GM21529 (cell line): ENCODE results near the gene SEMA3B.
"Not testable (repeated sequence)": the region's sequence is repeated elsewhere in the genome, so short reads cannot be mapped to it uniquely, and the experiment has no call there.

Source experiments
- ATAC-seq: cut with Tn5 transposase; IDR thresholded peaks from one replicate; pipeline ENCODE4 v1.9.1; 2021; ENCODE audit not compliant: unreplicated experiment

SEMA3B gene

DNA sequence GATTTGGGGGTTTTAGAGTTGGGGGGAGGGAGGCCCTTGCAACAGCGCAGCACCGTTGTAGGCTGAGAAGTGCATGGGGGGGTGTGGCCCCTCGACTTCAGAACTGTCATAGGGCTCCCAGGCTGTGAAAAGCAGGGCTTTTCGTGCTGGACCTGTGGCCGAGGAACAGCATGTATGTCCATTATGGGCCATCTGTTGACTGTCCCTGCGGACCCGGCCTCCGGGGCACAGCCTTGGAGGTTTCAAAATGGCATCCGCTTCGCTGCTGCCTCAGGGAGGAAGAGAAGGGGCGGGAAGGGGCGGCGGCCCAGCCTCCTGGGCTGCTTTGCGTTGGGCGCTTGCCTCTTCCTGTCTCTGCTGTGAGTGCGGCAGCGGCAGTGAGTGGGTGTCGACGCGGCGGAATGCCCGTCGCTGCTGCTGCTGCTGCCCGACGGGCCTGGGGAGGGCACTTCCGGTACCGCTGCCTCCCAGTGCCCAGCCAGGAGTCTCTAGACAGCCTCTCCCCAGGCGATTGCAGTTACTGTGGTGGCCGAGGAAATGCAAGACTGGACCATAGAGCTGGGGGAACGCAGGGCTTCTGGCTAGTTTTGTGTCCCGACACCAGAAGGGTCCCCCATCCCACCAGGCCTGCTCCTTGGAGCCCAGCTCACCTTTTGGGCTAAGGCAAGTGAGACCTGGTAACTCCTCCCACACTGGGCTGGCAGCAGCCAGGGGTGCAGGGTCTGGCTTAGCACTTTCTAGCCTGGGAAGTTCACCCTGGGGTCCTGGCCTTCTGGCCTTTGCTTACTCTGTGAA lies 31.0 kb upstream of the SEMA3B start:
- ATAC-seq, result peak; percentile 39

DNA sequence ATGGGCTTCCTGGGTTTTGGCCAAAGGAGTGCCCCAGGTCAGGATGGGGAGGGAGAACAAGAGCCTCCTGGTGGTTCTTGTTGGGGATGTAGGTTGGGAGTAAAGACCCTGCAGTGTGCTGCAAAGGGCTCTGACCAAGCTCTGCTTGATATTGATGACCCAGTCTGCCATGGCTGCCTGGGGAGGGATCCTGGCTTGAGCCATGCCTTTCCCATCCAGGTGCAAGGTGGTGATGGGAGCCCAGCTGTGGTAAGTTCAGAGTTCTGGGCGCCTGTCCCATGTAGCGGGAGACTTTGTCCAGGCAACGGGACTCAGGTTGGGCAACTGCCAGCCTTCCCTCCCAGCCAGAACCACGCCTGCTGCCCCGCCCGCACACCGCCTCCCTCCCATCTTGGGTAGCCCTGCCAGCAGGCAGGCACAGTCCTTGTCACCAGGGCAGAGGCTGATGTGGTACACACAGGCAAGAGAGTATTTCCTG lies 30.4 kb upstream of the SEMA3B start:
- no peak for ATAC-seq

DNA sequence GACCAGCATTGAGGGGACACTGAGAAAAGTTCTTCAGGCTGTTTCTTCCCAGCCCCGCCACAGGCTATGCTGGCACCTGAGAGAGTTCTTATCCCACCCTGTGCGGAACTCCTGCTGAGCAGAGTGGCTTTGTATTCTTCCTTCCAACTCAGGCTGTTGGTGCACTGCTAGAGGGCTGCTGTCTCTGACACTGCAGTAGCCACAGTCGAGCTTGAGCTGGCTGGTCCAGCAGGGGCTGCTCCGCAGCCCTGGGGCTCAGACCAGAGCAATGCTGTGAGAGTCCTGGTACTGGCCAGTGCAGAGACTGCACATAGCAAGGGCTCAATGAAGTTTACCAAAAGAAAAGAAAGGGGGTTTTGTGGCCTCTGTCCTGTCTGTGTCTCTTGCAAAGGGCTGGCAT lies 29.3 kb upstream of the SEMA3B start:
- ATAC-seq, result no peak

DNA sequence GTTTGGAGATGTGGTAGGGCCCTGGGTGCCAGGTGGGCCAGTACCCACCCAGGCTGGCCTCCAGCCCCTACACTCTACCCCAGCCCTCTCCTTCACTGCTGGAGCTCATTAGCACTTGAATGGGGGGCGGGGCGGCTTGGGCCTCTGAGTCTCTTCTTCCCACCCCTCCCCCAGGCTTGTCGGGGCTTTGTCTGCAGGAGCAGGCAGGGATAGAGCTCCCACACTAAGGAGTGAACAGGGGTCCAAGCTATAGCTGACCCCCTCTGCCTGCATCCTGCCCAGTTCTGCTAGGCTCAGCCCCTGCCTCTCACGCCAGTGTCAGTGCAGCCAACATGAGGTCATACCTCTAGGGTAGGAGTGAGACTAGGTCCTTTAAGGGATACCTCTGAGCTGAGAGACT lies 27.8 kb upstream of the SEMA3B start:
- ATAC-seq, result no peak

DNA sequence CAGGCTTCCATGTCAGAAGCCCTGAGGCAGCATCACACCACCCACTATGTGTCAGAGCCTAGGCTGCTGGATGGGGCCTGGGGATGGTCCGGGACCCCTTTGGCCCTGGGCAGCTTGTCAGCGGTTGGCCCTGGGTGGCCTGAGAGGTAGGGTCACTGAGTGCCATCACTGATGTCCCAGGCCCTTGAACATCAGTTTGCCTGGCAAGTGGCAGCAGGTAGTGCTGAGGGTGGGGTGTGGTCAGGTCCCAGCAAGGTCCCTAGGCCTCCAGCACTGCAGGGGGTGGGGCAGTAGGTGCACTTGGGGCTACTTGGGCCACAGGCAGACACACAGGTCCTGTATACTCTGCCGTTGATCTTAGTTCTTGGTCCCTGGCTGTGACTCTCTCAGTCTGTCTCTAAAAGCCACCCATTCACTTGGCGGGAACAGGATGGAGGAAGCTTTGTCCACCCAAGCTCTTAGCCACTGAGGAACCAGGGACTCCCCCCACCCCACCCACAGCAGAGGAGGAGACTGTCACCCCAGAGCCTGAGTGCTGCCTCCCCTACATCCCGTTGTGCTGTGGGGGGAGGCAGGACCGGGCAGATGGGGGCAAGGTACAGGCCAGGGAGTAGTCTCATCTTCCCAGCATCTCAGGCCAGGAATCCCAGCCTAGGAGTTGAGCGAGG lies 27.1 kb upstream of the SEMA3B start:
- no peak for ATAC-seq

DNA sequence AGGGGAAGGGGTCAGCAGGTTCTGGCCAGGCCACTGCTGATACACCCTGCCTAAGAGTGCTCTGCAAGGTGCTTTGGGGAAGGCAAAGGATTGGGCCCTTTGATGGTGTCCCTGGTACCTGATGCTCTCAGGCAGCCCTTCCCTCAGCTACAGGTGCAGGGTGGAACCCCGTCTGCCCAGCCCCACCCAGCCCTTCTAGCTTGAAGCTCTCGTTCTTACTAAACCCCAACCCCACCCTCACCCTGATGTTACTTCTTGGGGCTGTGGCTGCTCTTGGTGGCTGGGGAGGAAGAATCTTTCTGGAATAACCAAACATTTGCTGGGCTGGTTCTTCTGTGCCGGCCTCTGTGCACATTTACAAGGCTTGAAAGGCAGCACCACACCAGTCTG lies 26.6 kb upstream of the SEMA3B start:
- no peak for ATAC-seq

DNA sequence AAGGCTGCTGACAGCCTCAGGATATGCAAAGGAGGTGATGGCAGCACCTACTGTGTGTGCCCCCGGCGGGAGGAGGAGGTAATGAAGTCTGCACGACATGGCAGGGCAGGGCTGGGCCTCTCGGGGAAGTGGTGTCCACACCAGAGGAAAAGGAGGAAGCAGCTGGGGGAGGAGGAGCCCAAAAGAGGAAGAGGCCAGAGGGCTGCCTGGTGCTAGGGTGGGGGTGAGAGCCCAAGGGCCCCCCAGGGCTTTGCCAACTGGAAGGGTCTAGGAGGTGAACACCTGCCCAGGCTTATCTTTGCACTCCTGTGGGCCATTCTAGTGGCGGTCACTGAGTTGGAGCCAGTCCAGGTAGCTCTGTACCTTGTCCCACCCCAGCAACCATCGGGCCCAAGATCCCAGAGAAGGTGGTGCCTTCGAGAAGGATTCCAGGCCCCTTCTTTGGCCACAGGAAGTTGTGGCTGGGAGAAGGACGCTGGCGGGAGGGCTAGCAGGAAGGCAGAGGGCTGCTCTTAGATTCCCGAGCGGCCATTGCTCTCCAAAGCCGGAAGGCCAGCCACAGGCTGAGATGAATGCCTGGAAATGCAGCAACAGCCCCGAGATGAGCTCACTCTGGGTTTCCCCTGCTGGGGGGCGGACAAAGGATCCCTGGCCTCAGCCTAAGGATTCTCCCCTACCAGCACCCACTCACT lies 25.9 kb upstream of the SEMA3B start:
- ATAC-seq, result no peak

DNA sequence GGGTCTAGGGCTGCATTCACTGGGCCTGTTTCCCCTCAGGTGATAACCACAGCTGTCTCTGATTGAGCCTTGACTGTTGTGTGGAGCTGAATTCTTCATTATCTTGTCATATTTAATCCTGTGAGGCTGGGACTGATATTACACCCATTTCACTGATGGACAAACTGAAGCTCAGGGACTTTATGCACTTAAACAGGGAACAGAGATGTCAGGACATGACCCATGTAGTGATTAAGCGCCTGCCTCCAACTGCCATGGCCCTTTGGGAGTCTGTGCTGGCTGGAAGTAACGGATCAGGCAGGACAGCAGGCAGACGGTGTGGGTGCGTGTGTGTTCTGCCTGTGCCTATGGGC lies 25.4 kb upstream of the SEMA3B start:
- ATAC-seq, result no peak

DNA sequence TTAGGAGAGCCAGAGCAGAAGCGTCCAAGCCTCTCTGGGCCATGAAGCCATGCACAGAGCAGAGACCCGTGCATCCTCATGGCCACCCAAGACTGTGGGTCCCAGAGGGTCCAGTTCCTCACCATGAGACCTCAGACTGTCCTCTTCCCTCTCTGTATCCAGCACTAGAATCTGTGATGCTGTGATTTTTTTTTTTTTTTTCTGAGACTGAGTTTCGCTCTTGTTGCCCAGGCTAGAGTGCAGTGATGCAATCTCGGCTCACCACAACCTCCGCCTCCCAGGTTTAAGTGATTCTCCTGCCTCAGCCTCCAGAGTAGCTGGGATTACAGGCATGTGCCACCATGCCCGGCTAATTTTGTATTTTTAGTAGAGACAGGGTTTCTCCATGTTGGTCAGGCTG lies 24.1 kb upstream of the SEMA3B start:
- not testable (repeated sequence) for ATAC-seq

DNA sequence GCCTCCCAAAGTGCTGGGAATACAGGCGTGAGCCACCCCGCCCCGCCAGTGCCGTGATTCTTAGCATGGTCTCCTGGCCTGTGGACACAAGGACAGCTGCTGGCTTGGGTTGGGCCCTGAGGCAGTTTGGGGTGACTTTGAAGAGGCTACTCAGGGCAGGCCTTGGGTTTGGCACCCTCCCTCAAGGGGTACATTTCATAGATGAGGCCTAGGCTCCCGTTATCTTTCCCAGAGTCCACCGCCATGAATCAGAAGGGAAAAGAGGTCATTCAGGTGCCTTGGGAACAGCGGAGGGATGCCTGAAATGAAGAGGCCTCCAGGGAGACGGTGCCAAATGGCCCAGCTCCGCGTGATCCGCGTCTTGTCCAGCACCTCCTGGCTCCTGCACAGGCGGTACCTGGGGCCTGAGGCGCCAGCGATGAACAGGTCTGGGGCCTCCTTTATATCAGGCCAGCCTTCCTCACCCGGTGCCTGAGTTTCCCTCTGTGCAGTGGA lies 23.6 kb upstream of the SEMA3B start:
- ATAC-seq, result no peak

DNA sequence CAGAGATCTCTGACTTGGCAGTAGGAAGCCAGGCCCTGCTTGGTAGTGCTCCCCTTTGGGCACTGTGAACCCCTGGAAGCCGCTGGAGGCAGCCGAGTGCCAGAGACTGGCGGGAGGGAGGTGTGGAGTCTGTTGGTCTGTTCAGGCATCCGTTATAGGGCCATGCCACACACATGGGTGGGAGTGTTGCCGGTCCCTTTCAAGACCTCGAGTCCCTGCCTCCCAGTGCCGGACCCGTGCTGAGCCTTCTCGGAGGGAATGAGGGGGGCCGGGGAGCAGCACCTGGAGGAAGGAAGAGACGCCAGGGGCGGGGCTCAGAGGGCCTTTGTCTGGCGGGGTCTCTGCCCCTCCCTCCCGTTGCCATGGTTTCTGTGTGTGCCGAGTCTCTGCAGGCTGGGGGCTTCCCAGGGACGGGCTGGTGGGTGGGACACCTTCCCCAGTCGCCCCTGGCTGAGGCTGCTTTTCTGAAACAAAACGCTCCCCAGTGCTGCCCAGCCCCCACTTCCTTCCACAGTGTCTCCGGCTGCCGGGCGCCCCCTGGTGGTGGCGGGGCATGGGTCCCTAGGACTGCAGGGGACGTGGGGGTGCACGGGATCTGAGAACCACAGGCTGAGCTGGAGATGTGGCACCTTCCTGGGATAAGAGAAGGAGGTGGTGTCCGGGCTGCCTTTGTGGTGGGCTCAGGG lies 23.0 kb upstream of the SEMA3B start:
- ATAC-seq, result peak; percentile 66

DNA sequence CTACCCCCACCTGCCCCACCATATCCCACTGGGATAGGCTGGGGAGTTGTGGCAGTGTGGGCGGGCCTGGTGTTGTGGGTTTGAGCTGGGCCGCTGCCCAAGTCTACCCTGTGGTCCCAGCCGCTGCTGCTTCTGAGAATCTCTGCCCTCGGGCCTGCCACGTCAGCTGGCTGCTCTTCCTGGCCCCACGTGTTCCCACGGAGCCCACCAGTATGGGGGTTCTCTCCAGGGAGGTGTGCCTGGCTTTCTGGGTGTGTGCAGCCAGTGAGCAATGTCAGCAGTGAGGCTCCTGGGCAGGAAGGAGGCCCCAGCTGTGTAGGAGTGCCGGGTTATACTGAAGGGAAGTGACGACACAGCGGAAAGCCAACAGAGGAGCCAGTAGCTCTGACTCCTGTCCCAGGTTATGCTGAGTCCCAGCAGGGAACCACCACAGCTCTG lies 22.4 kb upstream of the SEMA3B start:
- peak; percentile 64 for ATAC-seq

DNA sequence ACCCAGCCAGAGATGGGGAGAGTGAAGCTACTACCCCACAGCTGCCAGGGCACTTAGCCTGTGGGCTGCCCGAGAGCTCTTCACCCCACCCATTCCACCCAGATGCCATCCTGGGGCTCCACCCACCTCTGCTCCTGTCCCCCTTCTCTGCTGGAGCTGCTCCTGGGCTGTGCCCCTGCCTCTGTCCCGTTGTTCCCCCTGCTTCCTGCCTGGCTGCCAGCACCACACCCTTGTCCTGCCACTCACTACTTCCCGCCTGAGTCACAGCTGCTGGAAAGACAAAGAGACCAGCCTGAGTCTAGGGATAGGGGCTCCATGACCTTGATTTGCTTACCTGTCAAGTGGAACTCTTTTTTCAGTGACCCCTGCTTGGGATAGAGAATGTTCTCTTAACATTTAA lies 20.6 kb upstream of the SEMA3B start:
- ATAC-seq, result no peak

DNA sequence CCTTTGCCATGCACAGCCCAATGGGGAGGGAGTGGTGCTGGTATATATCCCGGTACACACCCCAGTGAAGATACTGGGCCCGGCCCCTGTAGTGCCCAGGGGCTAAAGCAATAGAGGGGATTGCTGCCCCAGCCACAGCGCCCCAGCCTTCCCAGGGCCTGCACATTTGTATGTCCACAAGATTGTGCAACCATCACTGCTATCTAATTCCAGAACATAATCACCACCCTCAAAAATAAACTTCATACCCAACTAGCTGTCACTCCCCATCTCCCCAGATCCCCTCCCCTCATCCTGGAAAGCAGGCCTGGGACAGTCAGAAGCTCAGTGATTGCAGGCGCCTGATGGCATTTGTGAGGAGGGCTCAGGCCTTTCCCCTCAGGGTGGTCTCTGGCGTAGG lies 19.5 kb upstream of the SEMA3B start:
- ATAC-seq, result no peak

DNA sequence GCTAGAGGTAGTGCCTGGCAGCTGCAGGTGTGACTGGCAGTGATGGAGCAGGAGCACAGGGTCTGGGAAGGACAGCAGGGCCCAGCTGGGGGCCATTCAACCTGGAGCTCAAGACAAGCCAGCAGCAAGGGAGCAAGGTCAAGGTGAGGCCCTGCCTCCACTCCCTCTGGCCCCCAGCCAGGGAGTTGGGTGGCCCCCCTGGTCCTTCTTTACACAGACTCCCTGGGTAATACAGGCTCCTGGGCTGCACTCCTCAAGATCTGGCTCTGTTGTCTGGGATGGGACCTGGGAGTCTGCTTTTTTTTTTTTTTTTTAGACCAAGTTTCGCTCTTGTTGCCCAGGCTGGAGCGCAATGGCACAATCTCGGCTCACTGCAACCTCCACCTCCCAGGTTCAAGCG lies 18.4 kb upstream of the SEMA3B start:
- ATAC-seq, result no peak

DNA sequence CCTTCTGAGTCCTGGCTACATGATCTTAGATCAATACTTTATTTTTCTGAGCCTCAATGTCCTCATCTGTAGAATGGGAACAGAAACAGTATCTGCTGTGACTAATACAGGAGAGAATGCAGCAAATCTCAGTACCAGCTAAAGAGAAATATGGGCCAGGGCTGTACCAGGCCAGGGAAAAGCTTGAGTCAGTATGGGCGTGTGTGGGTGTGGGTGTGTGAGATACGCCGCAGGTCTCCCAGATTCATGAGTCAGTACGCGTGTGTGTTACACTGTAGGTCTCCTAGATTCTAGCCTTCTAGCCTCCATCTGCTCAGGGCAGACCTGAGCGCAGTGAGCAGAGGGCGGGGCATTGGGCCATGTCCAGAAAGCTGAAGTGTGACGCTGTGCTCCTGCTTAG lies 17.7 kb upstream of the SEMA3B start:
- no peak for ATAC-seq

DNA sequence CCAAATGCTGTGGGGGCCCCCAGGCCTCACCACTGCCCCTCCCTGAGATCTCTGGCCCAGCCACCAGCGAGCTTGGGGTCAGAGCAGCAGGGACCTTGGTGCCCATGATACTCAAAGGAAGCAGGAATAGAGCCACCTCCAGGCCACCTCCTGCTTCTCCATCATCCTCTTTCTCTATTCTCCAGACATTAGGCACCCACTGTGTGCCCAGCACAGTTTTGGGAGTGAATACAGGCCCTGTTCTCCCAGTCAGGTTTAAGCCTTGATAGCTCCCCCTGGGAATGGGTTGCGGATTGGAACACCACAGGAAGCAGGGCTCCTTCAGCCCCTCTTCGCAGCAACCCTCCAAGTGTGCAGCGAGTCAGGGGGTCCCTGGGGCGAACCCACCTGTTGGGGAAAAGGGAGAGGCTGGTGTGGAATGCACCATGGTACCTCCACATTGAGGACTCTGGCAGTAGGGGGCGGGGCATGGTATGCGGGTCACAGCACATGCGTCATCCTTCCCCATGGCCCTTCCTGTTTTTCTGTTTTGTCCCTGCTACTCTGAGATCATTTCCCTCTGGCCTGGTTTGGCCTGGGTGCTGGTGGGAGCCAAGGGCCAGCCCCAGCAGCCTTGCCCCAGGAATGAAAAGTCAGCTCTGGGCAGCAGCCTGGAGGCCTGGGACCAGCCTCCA lies 14.2 kb upstream of the SEMA3B start:
- no peak for ATAC-seq

DNA sequence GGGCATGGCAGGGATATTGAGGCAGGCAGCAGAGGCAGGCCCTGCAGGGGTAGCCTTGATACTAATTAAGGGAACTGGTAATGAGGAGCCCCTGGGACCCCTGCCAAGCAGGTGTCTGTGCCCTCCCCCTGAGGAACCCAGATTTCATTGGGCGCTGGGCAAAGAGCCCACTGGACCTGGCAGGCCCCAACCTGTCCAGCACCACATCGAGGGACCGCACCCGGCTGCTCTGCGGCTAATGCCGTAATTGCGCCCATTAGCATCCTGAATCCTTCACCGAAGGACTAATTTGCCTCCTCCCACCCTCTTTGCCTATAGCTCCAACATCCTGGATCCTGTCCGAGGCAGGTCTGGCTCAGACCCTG lies 13.7 kb upstream of the SEMA3B start:
- ATAC-seq, result no peak

DNA sequence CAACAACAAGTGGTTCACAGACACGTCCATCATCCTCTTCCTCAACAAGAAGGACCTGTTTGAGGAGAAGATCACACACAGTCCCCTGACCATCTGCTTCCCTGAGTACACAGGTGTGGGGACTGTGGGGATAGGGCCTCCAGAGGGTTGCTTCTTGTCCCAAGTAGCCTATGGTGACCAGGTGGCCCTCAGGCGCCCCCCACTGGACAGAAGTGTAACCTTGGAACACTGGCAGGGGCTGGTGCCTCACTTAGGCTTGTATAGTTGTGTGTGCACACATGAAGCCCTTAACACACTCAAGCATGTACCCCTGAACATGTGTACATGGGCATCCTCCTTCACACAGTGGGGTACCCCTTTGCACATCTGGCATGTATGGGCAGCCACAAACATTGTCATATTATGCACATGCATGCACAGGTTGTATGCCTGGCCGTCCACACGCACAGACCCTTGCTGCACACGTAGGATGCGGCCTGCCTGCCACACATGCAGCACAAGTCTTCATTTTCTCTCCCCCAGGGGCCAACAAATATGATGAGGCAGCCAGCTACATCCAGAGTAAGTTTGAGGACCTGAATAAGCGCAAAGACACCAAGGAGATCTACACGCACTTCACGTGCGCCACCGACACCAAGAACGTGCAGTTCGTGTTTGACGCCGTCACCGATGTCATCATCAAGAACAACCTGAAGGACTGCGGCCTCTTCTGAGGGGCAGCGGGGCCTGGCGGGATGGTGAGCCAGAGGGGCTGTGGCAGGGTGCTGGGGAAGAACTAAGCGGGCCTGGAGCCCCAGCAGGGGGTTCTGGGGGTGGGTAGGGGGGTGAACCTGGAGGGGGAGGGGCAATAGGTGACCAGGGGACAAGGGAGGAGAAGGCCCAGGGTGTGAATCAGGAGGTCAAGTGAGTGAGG lies 11.7 kb upstream of the SEMA3B start:
- ATAC-seq, result no peak
